Measurements from ENCODE around the gene ZDHHC1. TPM values are rescaled to one million over a fixed set of nuclear protein-coding genes. Genes with fewer than 3 reads are reported as not detected.
A peak's percentile ranks its signal among the peaks of the same experiment; 100 is the strongest.

ZDHHC1 gene
- total and polyA plus RNA-seq, 7 donors: 1.7 to 11.0 (median 5.8) TPM

DNA sequence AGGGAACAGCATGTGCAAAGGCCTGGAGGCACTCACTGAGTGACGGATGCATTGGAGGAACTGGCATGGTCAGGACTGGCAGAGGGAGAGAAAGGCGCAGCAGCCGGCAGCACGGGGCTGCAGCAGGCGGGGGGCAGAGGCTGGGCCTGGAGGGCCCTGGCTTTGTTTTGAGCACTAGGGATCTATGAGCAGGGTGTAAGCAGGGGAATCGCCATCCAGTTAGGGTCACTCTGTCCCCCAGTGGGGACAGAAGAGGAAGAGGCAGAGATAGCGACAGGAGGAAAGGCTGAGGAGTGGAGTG lies 28.8 kb upstream of the ZDHHC1 start:
- 75 to 91% (median 77%) methylated on average over 7 of the region's 7 CpGs for whole genome bisulfite sequencing, 3 donors
- no peak for DNase-seq
- Histone ChIP-seq H3K27me3 (ENCODE audit: insufficient read depth in 3 of 3, low read length in 2 of 3) (no peaks in the 10 kb centered on the region), H3K9me3 (no peaks in the 10 kb centered on the region), H3K4me1 (peaks cover 88% of the 10 kb centered on the region), H3K4me3 (no peak overlapping the region), H3K36me3 (ENCODE audit: insufficient read depth in 1 of 2, low read depth in 1 of 2) (peaks cover 0 to 7% of the 10 kb centered on the region in 2 donors), H3K27ac (no peak overlapping the region)
- no peak for TF ChIP-seq CTCF (IDR thresholded peaks at IDR 0.05)
- ATAC-seq: no peak
- intact Hi-C loops (cut with DNase I): no loop called here

- no peak overlapping the region for H3K4me3 ChIP-seq
- no peak for TF ChIP-seq CTCF (IDR thresholded peaks at IDR 0.05)
- peak overlapping the region; percentile 24 for H3K27ac ChIP-seq
- H3K9me3 ChIP-seq: no peaks in the 10 kb centered on the region
- 81 to 85% (median 84%) methylated on average over 20 to 22 of the region's 22 CpGs for whole genome bisulfite sequencing, 3 donors
- peaks cover 0 to 12% of the 10 kb centered on the region in 2 donors for H3K36me3 ChIP-seq (ENCODE audit: insufficient read depth in 1 of 2, low read depth in 1 of 2)
- H3K4me1 ChIP-seq: peaks cover 82% of the 10 kb centered on the region
- no peaks in the 10 kb centered on the region for H3K27me3 ChIP-seq (ENCODE audit: insufficient read depth in 3 of 3, low read length in 2 of 3)
- ATAC-seq (no peak), DNase-seq (no peak)
- intact Hi-C loops (cut with DNase I): no loop called here
These were observed 28.2 kb upstream of the ZDHHC1 start for GRCh38 chr16:67444259-67445125.

GRCh38 chr16:67443265-67443664 lies 27.0 kb upstream of the ZDHHC1 start:
- Histone ChIP-seq H3K4me1 (peaks cover 70% of the 10 kb centered on the region), H3K4me3 (no peak overlapping the region), H3K9me3 (no peaks in the 10 kb centered on the region), H3K27ac (peak overlapping the region; percentile 24), H3K36me3 (ENCODE audit: insufficient read depth in 1 of 2, low read depth in 1 of 2) (peaks cover 0 to 24% of the 10 kb centered on the region in 2 donors), H3K27me3 (ENCODE audit: insufficient read depth in 3 of 3, low read length in 2 of 3) (no peaks in the 10 kb centered on the region)
- intact Hi-C loops (cut with DNase I): no loop called here
- peak; percentile 21 to 58 (median 40) for ATAC-seq
- TF ChIP-seq CTCF (IDR thresholded peaks at IDR 0.05): no peak
- DNase-seq: peak; percentile 67 to 86
- 35 to 67% (median 45%) methylated on average over 6 of the region's 6 CpGs for WGBS, 3 donors

DNA sequence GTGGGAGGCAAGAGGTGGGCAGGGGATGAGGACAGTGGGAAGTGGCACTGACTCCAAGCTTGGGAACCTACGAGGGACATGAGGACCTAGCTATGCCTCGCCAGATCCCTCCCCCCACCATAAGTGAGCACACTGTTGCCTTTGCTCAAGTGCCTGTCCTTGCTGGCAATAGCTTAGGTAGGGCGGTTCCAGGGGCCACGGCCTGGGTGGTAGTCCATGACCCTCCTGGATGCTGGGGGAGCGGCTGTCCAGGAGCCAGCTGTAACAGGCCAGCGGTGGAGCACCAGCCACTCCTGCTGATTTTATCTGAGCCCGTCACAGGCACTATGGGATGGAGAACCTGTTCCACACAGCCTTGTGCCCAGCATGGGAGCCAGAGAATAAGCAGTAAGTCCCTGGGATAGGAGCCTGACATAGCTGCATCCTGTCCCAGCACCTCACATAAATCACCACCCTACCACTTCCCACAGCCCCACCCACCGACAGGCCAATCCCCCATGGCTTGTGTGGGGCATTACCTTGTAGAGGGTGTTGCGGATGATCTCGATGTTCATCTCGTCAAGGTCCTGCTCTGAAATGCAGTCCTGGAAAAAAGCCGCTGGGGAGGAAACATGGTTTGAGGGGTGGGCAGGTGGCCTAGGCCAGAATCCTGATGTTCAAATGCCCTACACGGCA lies 26.4 kb upstream of the ZDHHC1 start:
- Histone ChIP-seq H3K27ac (peak overlapping the region; percentile 24), H3K4me1 (peaks cover 66% of the 10 kb centered on the region), H3K27me3 (ENCODE audit: insufficient read depth in 3 of 3, low read length in 2 of 3) (no peaks in the 10 kb centered on the region), H3K36me3 (ENCODE audit: insufficient read depth in 1 of 2, low read depth in 1 of 2) (peaks cover 0 to 29% of the 10 kb centered on the region in 2 donors), H3K9me3 (no peaks in the 10 kb centered on the region), H3K4me3 (no peak overlapping the region)
- DNase-seq: no peak
- no peak for ATAC-seq
- WGBS, 3 donors: 64 to 83% (median 66%) methylated on average over 13 of the region's 13 CpGs
- intact Hi-C loops (cut with DNase I): no loop called here
- no peak for TF ChIP-seq CTCF (IDR thresholded peaks at IDR 0.05)

Measured in psoas muscle (tissue), 8 donors.